Measurements from ENCODE around the gene CTSZ.

GRCh38 chr20:59006167-59006863 is 739 bp downstream of the CTSZ start:
- no peak for TF ChIP-seq CTCF (IDR thresholded peaks at IDR 0.05; ENCODE audit: low read depth, low read length)
- no peak for TF ChIP-seq POLR2A (IDR thresholded peaks at IDR 0.05; ENCODE audit: extremely low read depth, insufficient read length)
- TF ChIP-seq MYC (IDR thresholded peaks at IDR 0.05; ENCODE audit: low read depth, low read length), result no peak
- TF ChIP-seq MAX (IDR thresholded peaks at IDR 0.05; ENCODE audit: low read depth, low read length), result no peak

Measured in NB4 (cell line).